ENCODE data around the gene PTGER4.

PTGER4 gene

GRCh38 chr5:40672425-40672824, 7.3 kb upstream of the PTGER4 start:
- DNase-seq = no peak

GRCh38 chr5:40674661-40675235, 5.0 kb upstream of the PTGER4 start:
- no peak for DNase-seq

GRCh38 chr5:40675396-40676133, 4.2 kb upstream of the PTGER4 start:
- DNase-seq = no peak

- peak; percentile 91 for DNase-seq
These were observed 2.9 kb upstream of the PTGER4 start for GRCh38 chr5:40676613-40677343.

GRCh38 chr5:40677456-40677855, 2.3 kb upstream of the PTGER4 start:
- no peak for DNase-seq

- no peak for DNase-seq
These were observed 1.7 kb upstream of the PTGER4 start for GRCh38 chr5:40678026-40678425.

- peak; percentile 54 for DNase-seq
These were observed 1.1 kb upstream of the PTGER4 start for GRCh38 chr5:40678460-40679147.

- DNase-seq = peak; percentile 95
These were observed 385 bp upstream of the PTGER4 start for GRCh38 chr5:40679148-40679912.

- peak; percentile 40 for DNase-seq
These were observed 1.1 kb downstream of the PTGER4 start for GRCh38 chr5:40680741-40681362.

- DNase-seq = peak; percentile 65
These were observed 1.8 kb downstream of the PTGER4 start for GRCh38 chr5:40681363-40682153.

- peak; percentile 64 for DNase-seq
These were observed 2.7 kb downstream of the PTGER4 start for GRCh38 chr5:40682154-40683017.

GRCh38 chr5:40683305-40683704, 3.6 kb downstream of the PTGER4 start:
- peak; percentile 7 for DNase-seq

GRCh38 chr5:40685193-40685592, 5.5 kb downstream of the PTGER4 start:
- DNase-seq = peak; percentile 9

- no peak for DNase-seq
These were observed 6.3 kb downstream of the PTGER4 start for GRCh38 chr5:40685976-40686486.

GRCh38 chr5:40687321-40687720, 7.6 kb downstream of the PTGER4 start:
- peak; percentile 1 for DNase-seq

- DNase-seq = peak; percentile 78
These were observed 8.5 kb downstream of the PTGER4 start for GRCh38 chr5:40688127-40688761.

GRCh38 chr5:40688996-40689395, 9.3 kb downstream of the PTGER4 start:
- DNase-seq = peak; percentile 3

- DNase-seq = peak; percentile 96
These were observed 9.7 kb downstream of the PTGER4 start for GRCh38 chr5:40689438-40689837.

GRCh38 chr5:40690267-40690666, 10.6 kb downstream of the PTGER4 start:
- DNase-seq = peak; percentile 26

All from HCEC 1CT (cell line).